Measurements from ENCODE around the gene NSRP1. TPM values are rescaled to one million over a fixed set of nuclear protein-coding genes. Genes with fewer than 3 reads are reported as not detected.

Gene NSRP1
- total and polyA plus RNA-seq, 10 donors = 15.5 to 39.8 (median 27.9) TPM

- peaks cover 0 to 22% (median 12%) of the 10 kb centered on the region in 6 donors for H3K4me1 ChIP-seq
- intact Hi-C loops (cut with DNase I; ENCODE audit: low total_unique reads) = loop anchor here (10.0 kb wide), 1 partner anchor 230 kb away; the partner anchor contains the start of gene TMIGD1
- H3K36me3 ChIP-seq = no peaks in the 10 kb centered on the region
- peak; percentile 88 for DNase-seq
- TF ChIP-seq POLR2A (IDR thresholded peaks at IDR 0.05) = no peak
- TF ChIP-seq POLR2AphosphoS5 (IDR thresholded peaks at IDR 0.05) = peak in 2 of 3 donors; percentile 8 to 65
- peak; percentile 67 to 89 (median 84) for TF ChIP-seq CTCF (IDR thresholded peaks at IDR 0.05 in 8 of 11, conservative IDR thresholded peaks at IDR 0.05 in 3 of 11)
- H3K4me3 ChIP-seq = peak overlapping the region in 7 of 8 donors; percentile 6 to 65 (median 24)
- no peaks in the 10 kb centered on the region for H3K27me3 ChIP-seq (replicated peaks in 1 of 7)
- peak overlapping the region in 6 of 8 donors; percentile 30 to 74 (median 57) for H3K27ac ChIP-seq
- no peaks in the 10 kb centered on the region for H3K9me3 ChIP-seq
- WGBS, 5 donors = 21 to 27% (median 23%) methylated on average over 29 of the region's 29 CpGs
Observed at GRCh38 chr17:30104575-30105339, 11.9 kb upstream of the NSRP1 start.

- Histone ChIP-seq H3K4me3 (no peak overlapping the region), H3K4me1 (peaks cover 3 to 15% (median 11%) of the 10 kb centered on the region in 6 donors), H3K36me3 (no peaks in the 10 kb centered on the region), H3K27ac (no peak overlapping the region), H3K9me3 (no peaks in the 10 kb centered on the region), H3K27me3 (replicated peaks in 1 of 7) (no peaks in the 10 kb centered on the region)
- intact Hi-C loops (cut with DNase I; ENCODE audit: low total_unique reads) = no loop called here
- no peak for DNase-seq
- TF ChIP-seq POLR2AphosphoS5 (IDR thresholded peaks at IDR 0.05) (no peak), CTCF (IDR thresholded peaks at IDR 0.05 in 8 of 11, conservative IDR thresholded peaks at IDR 0.05 in 3 of 11) (no peak), POLR2A (IDR thresholded peaks at IDR 0.05) (no peak)
Observed at GRCh38 chr17:30112794-30113193, 3.8 kb upstream of the NSRP1 start.

GRCh38 chr17:30113213-30113612, 3.4 kb upstream of the NSRP1 start:
- Histone ChIP-seq H3K27ac (no peak overlapping the region), H3K4me1 (peaks cover 8 to 19% (median 15%) of the 10 kb centered on the region in 6 donors), H3K36me3 (no peaks in the 10 kb centered on the region), H3K27me3 (replicated peaks in 1 of 7) (no peaks in the 10 kb centered on the region), H3K4me3 (no peak overlapping the region), H3K9me3 (no peaks in the 10 kb centered on the region)
- TF ChIP-seq POLR2AphosphoS5 (IDR thresholded peaks at IDR 0.05) (no peak), CTCF (IDR thresholded peaks at IDR 0.05 in 8 of 11, conservative IDR thresholded peaks at IDR 0.05 in 3 of 11) (no peak), POLR2A (IDR thresholded peaks at IDR 0.05) (no peak)
- intact Hi-C loops (cut with DNase I; ENCODE audit: low total_unique reads) = no loop called here
- DNase-seq = no peak

GRCh38 chr17:30116345-30116660, 313 bp upstream of the NSRP1 start:
- peaks cover 0 to 30% (median 13%) of the 10 kb centered on the region in 6 donors for H3K36me3 ChIP-seq

More at GRCh38 chr17:30116345-30116660, 313 bp upstream of the NSRP1 start:
- 9 to 15% (median 12%) methylated on average over 10 of the region's 10 CpGs for WGBS, 5 donors
- no peaks in the 10 kb centered on the region for H3K9me3 ChIP-seq
- no peaks in the 10 kb centered on the region for H3K27me3 ChIP-seq (replicated peaks in 1 of 7)
- peak overlapping the region; percentile 93 to 98 (median 96) for H3K27ac ChIP-seq
- TF ChIP-seq CTCF (IDR thresholded peaks at IDR 0.05 in 8 of 11, conservative IDR thresholded peaks at IDR 0.05 in 3 of 11) (no peak), POLR2AphosphoS5 (IDR thresholded peaks at IDR 0.05) (no peak), POLR2A (IDR thresholded peaks at IDR 0.05) (no peak)
- peak overlapping the region; percentile 51 to 81 (median 60) for H3K4me3 ChIP-seq
- intact Hi-C loops (cut with DNase I; ENCODE audit: low total_unique reads) = no loop called here
- no peak for DNase-seq
- peaks cover 12 to 50% (median 44%) of the 10 kb centered on the region in 6 donors for H3K4me1 ChIP-seq
